SIG-M5 treated with dmso at 0.1 percent for 504 hours (cell line): ENCODE measurements around the gene ACKR3.

Experiments used
- DNase-seq: peaks from one replicate; lab custom pipeline; 2025; ENCODE audit not compliant: unreplicated experiment; lab: John Stamatoyannopoulos, UW

ACKR3 gene

DNA sequence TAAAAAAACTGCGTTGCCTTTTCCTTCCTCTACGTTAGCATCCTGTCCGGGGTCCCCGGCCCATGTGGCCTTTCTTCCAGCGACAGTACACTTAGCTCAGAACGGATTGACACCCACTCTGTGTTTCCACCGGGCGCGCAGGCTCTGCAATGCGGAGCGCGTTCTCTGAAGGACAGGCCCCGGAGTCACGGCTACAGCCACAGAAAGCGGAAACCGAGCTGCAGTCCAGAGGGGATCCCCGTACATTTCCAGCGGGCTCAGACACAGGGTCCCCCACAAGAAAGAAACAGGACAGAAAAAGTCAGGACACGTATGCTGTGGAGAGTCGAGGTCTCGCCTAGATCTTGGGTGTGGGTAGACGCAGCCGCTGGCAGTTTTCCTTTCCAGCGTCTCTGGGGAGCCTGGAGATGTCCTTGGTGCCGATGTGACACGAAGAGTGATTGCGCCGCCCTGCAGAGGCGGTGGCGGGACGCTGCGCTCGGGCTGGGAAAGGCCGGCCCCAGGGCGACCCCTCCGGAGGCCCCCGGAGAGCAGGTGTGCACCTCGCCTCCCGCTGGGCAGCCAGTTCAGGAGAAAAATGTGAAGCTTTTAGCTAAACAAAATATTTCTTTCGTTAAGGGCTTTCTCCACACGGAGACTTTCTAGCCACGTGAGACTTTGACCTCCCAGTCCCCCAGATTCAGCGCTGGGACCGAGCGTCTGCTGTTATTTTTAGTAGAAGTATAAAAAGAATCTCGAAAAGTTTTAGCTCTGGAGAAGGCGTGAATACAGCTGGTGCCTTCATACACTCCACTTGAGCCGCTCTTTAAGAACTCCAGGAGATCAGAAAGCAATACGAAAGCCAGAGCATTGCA, 1.3 kb upstream of the ACKR3 start:
- no peak for DNase-seq

DNA sequence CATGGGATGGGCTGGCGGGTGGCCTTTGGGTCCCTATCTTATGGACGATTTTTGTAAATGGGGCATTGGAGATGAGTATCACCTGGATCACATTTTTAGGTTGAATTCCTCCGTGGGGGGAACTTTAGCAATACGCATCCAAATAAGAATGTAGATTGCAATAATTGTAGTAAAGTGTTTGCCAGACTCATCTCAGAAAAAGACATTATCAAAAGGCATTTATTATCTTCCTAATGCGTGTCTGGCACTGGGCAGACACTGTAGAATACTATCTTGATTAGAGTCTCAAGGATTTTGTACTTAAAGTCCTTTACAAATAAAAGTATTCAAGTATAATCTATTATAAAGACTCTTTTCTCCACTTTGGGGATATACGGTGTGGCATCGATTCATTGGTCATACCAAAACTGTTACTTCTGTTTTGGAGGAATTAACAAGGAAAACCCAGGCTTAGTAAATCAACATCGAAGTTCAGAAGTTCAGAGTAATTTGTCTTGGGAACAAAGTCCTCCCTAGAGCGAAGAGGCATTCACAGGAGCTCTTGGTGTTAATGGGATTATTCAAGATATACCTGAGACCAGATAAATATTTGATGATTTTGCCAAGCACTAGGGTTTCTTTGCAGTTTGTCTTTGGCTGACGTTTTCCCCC, 578 bp upstream of the ACKR3 start:
- no peak for DNase-seq

DNA sequence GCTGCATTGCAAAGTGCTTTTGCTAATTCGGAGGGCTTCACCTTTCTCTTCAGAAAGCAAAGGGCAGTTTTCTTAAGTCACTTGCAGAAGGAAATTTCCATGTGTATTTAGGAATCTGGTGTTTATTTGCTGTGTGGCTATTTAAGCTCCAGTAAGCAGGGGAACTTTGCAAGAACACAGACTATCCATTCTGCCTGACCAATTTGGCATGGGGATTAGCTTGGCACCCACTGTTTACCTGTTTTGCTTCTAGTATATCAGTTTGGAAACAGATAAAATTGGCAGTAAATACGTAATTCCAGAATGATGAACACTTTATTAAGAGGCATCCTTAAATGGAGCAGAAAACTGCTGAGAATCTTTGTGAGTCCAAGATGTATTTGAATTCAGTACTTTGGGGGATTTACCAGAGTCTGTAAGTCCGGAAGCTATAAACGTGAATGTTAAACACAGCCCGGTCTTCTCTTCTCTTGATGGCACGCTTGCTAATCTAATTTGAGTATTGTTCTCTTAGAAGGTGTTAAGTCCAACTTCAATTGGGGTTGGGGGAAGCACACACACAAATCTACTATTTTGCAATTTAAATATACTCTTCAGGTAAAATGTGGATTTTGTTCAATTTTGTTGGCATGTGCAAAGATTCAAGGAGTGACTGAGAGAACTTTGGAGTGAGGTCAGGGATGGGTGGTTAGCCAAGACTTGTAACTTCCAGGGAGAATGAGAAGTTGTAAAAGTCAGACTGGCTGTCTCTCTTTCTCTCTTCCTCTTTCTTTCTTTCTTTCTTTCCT, 650 bp downstream of the ACKR3 start:
- DNase-seq: peak; percentile 40

DNA sequence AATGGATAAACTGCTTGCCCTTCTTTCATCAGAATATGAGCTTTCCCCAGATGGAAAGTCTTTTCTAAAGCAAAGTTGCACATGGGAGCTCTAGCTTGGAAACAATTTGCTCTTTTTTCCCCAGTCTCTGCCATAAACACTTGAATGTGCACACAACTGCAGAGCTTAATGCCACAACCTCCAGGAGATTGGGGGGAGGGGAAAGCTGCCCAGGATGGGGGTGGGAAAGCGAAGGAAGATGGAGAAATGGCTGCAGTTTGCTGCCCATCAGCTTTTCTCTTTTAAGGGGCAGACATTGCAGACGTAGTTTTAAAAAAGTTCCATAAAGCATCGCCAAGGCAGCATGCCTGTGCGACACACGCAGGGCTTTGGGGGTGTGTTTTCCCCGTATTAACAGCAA, 1.5 kb downstream of the ACKR3 start:
- no peak for DNase-seq

DNA sequence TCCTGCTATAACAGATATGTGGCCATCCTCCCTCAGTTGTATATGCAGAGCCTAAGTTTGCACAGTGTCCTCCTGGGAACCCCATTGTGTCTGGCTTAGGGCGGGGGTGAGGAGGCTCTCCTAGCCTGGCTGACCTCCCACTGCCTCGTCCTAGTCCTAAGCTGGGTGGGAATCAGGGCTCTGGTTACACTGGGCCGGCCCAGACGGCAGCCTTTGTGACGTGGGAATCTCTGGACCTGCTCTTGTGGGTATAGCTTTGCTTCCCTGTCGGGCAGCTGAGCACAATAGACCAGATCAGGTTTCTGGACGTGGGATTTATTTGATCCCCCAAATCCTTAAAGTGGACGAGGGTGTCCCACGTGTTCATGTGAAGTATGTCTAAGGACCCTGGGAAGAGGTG, 2.9 kb downstream of the ACKR3 start:
- no peak for DNase-seq

DNA sequence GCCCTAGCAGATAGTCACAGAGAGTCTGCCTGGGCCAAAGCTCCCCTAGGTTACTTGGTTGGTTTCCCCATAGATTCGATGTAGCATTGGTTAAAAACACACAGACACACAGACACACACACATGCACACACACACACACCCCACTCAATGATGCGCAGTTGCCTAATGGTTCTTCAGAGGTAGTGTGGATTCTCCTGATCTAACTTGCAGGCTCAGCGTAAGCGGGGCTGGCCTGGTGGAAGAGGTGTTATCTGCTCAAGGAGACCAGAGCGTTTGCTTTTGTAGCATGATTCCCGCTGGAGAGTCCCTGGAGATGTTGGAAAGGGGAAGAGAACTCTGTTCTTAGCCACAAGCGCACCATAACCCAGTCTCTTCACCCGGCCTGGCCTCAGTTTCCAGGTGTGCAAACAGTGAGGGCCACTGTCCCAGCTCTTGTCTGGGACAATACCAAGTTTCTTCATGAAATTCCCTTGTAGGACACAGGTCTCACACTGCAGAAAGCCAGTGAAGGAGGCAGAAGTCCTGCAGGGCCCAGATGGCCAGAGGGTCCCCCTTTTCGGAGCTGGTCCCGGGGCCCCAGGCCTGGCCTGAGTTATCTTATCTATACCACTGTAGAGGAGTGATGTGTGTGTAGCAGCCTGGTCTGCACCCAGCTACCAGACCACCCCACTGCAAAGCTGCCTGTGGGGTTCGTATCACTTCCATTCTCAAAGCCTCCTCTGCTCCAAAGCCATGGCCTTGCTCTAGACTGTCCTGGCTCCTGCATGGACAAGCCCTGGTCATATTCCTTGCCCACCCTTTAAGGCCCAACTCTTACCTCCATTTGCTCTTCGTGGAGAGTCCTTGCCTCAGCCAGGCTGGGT, 3.7 kb downstream of the ACKR3 start:
- no peak for DNase-seq

DNA sequence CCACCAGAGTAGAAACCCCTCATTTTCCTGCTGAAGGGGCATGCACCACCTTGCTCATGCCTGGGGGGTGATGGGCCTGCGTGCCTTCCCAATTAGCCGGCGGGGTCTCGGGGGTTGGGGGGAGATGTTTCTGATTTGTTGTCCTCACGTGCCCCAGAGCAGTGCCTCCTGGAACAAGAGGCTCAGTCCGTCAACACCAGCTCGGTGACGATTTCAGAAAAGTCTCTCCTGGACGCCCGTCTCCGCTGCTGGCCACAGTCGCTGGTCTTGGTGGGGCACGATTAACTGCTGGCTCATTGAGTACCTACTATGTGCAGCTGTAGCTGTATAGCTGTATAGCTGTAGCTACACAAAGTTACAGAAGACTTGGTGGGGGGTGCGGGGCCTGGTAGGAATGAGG, 4.4 kb downstream of the ACKR3 start:
- DNase-seq: no peak

DNA sequence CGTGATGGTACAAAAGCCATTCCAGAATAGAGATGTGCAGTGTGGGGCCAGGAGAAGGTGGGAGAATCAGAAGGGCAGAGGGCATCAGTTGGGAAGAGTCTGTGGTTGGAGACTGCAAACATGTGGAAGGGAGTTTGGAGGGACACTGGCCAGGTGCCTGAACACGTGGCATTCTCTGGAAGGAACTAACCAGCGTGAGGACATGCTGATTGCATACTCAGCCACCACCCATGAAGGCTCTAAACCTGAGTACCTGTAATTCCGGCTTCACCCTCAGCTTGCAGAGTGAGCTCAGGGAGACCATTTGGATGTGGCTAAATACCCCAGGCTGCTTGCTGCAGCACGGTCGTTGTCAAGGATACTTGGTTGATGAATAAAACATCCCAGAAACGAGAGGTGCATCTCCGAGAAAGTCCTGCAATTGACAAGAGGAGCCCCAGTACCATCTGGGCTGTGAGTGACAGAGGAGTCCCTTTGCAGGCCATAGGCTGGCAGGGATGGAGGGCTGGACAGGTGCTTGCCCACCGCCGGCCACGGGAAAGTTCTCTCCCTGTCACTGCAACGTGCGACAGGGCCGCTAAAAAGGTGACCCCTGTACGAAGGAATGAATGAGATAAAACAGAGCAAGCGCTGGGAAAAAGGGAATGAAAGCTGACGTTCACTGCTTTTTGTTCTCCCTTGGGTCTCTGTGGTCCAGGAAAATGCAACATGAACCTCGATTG, 5.0 kb downstream of the ACKR3 start:
- no peak for DNase-seq

DNA sequence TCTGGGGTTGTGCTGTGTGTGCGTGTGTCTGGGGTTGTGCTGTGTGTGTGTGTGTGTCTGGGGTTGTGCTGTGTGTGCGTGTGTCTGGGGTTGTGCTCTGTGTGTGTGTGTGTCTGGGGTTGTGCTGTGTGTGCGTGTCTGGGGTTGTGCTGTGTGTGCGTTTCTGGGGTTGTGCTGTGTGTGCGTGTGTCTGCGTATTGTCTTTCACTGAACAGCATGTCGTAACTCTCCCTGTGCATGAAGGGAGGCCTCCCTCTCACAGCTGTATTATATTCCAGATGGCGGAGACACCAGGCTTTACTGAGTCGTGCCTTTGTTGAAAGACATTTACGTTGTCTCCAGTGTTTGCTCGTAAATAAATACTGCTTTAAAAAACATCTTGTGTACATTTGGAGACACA, 5.9 kb downstream of the ACKR3 start:
- DNase-seq: no peak

DNA sequence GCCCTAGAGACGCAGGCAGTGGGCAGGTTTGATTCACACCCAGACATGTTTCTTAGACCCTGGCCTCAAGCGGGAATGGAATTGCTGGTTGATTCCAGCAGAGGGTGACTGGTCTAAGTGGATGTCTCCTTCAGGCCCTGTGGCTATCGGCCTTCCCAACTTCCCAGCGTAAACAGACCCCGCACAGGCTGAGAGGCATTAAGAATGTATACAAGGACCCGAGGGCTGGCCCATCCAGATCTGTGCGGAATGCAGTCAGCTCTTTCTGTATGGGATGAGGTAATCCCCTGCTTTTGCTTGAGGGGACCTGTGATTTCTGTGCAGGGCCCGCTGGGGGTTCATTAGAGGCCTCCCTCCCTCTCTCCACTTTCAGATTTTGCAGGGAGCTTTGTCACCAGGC, 6.5 kb downstream of the ACKR3 start:
- DNase-seq: no peak

DNA sequence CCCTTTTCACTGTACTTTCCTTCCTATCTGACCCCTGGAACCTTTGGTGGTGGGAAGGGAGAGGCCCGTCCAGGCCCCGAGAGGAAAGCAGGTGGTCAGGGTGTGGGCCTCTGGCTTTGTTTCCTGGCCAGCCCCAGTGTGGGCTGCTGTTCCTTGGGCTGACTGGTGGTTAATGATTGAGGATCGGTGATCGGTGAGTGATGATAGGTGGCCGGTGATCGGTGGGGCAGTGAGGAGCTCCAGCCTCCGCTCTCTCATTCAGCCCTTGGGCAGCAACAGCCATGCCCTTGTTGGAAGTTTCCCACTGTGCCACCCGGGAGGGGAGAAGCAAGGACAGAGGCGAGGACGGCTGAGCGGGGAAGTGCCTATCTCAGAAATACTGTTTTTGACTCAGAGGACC, 7.3 kb downstream of the ACKR3 start:
- no peak for DNase-seq

DNA sequence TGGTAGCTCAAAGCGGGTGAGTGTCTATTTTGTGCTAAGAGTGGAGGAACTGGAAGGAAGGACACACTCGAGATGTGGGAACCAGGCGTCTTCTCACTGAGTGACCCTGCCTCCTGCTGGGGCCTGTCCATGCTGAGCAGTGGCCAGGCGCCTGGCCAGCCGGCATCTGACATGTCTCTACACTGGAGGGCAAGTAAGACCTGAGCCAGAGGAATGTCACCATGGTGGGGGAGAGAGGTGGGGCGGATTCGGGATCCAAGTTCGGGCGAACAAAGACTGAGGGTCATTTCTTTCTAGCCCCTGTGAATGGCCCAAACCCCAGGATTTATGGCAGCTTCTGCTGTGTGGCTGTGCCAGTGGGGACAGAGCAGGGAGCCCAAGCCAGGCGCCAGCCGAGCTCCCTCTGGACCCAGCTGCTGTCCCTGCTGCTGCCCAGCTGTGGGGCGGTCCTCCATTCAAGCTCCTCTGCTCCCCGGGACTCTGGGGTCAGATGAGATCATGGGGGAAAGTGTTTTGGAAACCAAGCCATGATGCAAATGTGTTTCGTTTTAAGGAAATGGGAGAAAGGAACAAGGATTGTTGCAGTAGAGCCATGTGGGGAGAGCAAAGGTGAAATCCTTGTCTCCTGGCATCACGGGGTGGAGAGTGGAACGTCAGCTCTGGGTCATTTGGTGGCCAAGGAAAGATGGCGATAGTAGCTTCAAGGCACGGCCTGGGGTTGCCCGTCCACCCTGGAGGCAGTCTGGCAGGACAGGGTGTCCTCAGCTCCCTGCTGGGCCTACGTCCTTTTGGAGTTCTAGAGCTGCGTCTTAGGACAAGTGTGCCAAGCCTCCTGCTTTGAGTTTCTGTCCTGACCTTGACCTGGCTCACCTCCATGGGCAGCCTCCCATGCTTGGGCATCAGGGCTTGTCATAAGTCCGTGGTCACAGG, 8.1 kb downstream of the ACKR3 start:
- DNase-seq: no peak

DNA sequence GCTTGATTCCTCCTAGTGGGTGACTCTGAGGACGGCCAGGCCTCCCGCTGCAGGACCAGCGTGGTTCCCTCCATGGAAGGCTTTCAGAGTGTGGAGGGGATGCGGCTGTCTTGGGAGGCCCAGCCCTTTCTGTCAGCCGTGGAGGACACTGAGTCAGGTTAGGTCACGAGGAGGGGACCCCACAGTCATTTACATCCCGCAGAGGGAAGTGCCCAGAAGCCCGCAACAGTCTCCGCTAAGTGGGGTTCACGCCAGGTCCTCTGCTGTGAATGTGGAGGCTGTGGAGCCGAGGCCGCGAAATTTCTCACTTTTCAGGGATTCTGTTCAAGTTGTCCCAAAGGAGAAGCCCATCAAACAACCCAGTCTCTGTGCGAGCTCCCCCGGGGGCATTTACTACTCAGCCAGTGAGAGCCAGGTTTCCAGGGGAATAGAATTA, 8.8 kb downstream of the ACKR3 start:
- no peak for DNase-seq

DNA sequence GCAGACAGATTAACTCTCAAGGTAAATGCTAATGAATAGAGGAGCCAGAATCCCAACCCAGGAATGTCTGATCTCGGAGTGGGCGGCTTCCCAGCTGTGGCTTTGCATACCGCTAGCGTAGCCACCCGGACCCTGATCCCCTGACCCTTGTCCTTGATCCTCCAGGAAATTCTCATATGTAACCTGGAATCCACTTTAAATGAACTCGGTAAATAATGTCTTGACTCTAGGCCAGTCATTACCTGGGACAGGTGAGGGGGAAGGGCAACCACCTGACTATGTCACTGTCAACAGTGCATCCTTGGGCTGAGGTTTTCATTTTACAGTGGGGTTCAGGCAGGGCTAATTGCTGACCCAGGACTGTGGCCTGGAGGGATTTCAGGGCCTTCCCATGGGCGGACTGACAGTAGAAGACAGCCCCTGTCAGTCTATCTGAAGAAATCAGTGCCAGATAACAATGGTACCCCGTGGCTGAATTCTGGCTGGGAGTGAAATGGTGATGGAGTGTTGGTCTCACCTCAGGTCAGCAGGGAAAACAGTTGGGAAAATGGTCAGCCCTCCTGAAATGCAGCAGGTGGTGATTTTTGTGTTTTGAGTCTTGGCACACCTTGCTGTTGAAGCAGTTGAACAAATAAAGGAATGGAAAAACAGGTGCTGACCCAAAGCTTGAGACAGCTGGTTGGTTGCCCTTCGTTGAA, 9.6 kb downstream of the ACKR3 start:
- no peak for DNase-seq

DNA sequence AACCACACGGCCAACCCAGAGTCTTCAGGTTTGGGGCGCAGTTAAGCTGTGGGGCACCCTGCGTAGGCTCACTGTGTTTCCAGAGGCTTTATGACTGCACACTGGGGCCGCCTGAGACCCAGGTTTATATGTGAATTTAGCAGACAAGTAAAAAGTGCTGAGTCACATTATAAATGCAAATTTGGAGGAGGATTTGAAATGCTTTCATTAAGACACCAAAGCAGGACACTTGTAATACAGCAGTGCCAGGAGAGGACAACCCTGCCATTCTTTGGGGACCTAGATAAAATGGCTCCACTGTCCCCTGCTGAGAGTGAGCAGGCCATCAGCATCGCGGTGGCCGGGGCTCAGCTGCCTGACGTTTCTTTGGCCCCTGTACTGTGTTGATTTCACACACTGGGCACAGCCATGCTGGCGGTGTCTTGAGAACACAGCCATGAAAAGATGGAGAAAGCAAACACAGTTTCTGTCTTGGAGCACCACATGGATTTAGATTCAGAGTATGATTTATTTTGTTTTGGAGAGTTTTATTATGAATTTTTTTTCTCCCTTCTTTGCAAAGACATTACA, 10.2 kb downstream of the ACKR3 start:
- DNase-seq: no peak

DNA sequence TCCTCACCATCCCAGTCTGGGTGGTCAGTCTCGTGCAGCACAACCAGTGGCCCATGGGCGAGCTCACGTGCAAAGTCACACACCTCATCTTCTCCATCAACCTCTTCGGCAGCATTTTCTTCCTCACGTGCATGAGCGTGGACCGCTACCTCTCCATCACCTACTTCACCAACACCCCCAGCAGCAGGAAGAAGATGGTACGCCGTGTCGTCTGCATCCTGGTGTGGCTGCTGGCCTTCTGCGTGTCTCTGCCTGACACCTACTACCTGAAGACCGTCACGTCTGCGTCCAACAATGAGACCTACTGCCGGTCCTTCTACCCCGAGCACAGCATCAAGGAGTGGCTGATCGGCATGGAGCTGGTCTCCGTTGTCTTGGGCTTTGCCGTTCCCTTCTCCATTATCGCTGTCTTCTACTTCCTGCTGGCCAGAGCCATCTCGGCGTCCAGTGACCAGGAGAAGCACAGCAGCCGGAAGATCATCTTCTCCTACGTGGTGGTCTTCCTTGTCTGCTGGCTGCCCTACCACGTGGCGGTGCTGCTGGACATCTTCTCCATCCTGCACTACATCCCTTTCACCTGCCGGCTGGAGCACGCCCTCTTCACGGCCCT, 11.2 kb downstream of the ACKR3 start:
- no peak for DNase-seq

DNA sequence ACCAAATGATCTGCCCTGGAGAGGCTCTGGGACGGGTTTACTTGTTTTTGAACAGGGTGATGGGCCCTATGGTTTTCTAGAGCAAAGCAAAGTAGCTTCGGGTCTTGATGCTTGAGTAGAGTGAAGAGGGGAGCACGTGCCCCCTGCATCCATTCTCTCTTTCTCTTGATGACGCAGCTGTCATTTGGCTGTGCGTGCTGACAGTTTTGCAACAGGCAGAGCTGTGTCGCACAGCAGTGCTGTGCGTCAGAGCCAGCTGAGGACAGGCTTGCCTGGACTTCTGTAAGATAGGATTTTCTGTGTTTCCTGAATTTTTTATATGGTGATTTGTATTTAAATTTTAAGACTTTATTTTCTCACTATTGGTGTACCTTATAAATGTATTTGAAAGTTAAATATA, 11.9 kb downstream of the ACKR3 start:
- no peak for DNase-seq

DNA sequence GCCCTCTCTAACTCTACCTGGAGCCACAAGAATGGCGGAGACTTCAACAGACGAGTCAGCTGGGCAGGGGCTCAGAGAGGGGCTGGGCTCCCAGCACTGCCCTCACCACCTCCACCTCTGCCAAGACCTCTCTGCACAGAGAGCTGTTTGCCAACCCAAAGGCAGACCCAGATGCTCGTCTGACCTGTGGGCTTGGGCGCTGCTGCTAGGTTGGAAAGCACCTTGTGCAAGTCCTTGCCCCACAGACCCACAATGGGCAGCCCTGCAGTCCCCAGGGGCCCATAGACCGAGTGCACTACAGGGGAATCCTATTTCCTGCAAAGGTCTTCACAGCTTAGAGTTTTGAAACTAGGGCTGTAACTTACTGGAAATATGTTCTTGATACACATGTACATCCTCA, 13.3 kb downstream of the ACKR3 start:
- no peak for DNase-seq
